GM21515 (cell line): ENCODE measurements around the gene CBR3.
"Not testable (repeated sequence)": the region's sequence is repeated elsewhere in the genome, so short reads cannot be mapped to it uniquely, and the experiment has no call there.

ENCODE experiments used
- ATAC-seq: cut with Tn5 transposase; IDR thresholded peaks from one replicate; pipeline ENCODE4 v1.9.1; 2021; ENCODE audit not compliant: unreplicated experiment

The CBR3 gene

DNA sequence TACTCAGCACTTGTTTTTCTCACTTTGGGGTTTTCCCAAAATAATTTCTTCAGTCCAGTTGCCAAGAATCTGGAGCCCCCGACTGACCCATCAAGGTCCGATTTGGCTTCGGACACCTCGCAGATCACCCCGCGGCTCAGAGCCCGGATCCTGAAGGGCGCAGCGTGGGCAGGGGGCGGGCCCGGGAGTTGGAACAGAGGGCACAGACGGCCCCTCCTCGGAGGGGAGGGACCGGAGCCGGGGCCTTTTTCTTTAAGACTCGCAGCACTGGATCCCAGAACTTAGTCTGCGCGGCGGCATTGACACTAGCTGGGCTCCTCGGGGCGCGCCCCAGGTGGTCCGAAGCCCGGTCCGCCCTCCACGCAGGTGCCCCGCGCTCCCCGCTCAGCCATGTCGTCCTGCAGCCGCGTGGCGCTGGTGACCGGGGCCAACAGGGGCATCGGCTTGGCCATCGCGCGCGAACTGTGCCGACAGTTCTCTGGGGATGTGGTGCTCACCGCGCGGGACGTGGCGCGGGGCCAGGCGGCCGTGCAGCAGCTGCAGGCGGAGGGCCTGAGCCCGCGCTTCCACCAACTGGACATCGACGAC is at the start of gene CBR3:
CBR3 (plus strand) TSS at position 277 of the 588 bp plus-strand sequence; CDS start at position 391, 114 bp downstream.
- ATAC-seq = no peak

- ATAC-seq = no peak
Observed at GRCh38 chr21:36087362-36088138, 47.3 kb upstream of the CBR3 start.

DNA sequence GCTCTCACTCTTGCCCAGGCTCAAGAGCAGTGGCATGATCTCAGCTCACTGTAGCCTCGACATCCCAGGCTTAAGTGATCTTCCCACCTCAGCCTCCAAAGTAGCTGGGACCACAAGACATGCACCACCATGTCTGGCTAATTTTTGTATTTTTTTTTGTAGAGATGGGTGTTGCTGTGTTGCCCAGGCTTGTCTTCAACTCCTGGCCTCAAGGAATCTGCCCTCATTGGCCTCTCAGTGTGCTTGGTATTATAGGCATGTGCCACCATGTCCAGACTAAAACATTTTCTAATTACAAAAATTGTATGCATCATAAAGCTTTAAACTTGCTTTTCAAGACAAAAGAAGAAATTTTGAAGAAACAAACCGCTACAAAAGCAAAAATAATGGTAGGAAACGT is 44.9 kb upstream of the CBR3 start:
- no peak for ATAC-seq

DNA sequence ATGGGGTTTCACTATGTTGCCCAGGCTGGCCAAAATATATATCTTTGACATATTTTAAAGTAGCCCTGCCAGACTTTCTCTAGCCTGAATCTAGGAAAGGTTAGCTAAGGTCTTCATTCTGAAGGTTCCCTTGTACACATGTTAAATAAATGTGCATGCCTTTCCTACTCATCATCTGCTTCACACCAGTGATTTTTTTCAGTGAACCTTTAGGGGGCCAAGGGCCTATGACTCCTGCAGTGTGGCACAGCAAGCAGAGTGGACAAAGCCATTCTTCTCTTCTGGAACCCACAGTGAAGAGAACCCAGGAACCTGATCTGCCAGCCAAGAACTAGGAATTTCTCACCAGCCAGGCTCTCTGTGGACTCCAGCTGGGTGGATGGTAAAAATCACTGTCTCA is 42.2 kb upstream of the CBR3 start:
- ATAC-seq = no peak

DNA sequence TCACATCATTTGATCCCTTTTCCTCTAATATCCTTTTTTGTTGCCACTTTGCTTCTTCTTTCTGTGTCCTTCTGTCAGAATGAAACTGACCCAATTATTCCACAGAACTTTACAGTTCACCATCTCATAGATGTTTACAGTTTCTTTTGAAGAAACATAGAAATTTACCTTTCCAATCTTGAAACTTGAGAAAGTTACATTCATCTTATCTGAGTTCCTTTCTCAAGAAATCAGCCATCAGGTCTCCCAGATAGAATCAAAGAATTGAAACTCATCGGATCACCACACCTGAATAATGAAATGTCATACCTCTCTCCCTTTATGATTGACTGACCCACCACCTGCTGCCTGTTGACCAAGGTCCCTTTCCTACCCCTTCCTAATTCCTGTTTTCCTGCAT is 41.4 kb upstream of the CBR3 start:
- no peak for ATAC-seq

- ATAC-seq = no peak
Observed at GRCh38 chr21:36096398-36097290, 38.2 kb upstream of the CBR3 start.

GRCh38 chr21:36097427-36098181 is 37.3 kb upstream of the CBR3 start:
- no peak for ATAC-seq

DNA sequence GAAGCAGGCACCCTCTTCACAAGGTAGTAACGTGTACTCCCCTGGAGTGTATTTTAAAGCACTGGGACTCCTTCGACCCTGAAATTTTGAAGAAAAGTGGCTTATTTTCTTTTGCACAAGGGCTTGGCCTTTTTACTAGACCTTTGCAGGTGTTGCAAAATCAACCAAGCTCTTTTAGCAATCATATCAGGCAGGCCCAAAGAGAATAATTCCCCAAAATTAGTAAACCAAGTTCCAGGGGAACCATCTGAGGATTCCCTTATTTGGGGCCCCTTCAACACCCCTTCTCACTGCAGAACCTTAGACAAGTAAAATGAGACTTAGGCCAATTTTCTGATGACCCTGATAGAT is 36.7 kb upstream of the CBR3 start:
- no peak for ATAC-seq

DNA sequence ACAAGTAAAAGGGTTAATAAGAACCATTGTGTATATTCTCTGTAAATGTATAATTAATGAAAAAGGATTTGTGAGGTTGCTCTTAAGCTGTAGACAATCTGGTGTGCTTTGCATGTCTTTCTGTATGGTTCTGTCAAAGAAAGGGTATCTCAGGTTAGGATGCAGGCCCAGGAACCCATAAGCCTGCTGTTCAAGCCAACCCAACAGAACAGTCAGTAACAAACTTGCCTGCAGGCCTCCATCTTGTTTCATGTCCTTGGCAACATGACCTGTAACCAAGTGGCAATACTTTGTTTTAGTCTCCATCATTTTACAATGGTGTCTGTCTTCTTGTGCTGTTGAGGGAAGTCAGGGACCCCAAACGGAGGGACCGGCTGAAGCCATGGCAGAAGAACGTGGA is 35.9 kb upstream of the CBR3 start:
- no peak for ATAC-seq

- ATAC-seq = not testable (repeated sequence)
Observed at GRCh38 chr21:36099695-36100211, 35.1 kb upstream of the CBR3 start.

DNA sequence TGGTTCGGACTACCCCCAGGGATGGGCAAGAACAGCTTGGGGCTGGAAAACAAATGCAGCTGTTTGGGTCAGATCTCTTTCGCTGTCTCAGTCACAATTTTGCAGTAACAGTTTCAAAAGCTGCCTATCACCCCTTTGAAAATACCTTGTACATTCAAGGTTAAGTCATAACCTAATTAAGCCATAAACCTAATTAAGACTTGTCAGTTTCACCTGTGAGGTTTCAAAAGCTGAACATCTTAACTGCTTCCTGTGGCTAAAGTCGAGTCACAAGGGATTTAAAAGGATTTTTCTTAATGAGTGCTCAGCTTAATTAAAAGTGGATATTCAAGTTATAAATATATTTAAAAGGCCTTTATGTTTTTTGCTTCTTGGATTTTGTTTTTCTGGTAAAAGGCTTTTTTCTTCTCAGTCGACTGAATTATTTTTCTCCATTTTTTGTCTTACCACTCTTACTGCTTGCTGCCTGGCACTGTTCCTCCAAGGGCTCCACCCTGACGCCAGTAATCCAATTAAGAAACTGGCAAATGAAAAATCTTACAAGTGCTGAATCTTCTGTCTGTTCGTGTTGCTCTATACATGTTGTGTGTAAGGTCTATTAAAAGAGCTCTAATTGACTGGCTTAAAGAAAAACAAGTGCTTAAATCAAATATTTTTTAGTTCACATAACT is 33.8 kb upstream of the CBR3 start:
- no peak for ATAC-seq

GRCh38 chr21:36103434-36103833 is 31.4 kb upstream of the CBR3 start:
- ATAC-seq = no peak

DNA sequence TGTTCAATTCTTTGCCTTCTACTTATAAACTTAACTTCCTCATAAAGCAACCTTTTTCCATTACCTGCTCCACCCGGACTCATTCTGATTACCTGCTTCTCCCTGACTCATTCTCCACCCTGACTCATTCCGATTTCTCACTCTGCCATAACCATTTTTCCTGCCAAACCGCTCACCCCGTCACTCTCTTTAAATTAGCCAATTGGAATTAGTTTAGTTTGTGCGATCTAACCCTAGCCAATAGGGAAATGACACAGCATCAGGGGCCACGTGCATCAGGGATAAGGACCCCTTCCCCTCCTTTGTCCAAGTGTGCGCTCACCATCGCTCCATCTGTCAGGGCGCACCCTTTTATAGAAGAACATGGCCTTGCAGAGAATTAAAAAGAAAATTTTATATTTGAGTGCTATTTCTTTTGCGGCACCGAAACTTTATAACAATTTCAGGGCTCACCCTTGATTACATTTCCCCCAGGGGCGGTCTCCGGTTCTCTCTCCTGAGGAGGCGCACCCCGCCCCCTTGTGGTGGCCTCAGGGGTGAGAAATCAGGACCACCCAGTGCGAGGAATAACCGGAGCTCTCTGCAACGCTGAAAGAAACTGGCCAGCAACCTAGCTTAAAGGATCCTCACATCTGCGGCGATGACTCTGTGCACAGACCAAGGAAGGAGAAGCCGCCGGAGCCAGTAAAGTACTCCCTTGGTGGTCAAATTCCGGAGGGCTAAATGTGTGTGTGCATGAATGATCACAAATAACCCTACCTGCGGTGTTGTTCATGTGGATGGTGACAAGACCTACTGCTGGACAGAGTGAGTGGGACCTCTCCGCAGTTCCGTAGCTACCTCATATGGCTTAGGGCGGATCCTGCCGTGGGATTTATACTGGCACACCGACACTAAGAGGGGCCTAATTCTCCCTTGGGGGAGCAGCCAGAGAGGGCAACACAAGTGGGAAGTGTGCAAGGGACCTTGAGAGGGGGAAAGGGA is 30.3 kb upstream of the CBR3 start:
- no peak for ATAC-seq

GRCh38 chr21:36105327-36105842 is 29.5 kb upstream of the CBR3 start:
- ATAC-seq = no peak

- ATAC-seq = no peak
Observed at GRCh38 chr21:36109868-36110267, 25.0 kb upstream of the CBR3 start.

GRCh38 chr21:36111238-36111637 is 23.6 kb upstream of the CBR3 start:
- no peak for ATAC-seq

DNA sequence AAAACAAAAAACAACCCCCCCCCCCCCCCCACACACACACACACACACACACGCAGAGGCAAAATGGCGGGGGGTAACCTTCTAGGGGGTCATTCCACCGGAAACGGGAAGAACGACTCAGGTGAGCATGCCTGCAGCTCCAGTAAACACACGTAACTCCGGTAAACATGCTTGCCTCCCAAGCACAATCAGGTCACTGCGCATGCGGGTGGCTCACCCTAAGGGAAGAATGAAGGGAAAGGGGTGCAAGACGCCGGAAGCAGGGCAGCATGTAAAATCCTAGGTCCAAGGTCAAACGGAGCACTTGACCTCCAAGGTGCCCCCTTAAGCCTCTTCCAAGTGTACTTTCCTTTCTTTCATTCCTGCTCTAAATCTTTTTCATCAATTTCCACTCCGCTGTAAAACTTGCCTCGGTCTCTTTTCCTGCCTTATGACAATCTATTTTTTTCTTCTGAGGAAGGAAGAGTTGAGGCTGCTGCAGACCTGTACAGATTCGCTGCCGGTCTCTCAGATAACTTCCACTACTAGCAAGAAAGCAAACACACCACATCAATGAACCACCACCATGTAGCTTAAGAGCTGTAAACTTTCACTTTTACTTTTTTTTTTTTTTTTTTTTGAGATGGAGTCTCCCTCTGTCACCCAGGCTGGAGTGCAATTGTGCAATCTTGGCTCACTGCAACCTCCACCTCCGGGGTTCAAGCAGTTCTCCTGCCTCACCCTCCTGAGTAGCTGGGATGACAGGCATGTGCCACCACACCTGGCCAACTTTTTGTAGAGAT is 21.0 kb upstream of the CBR3 start:
- ATAC-seq = no peak

DNA sequence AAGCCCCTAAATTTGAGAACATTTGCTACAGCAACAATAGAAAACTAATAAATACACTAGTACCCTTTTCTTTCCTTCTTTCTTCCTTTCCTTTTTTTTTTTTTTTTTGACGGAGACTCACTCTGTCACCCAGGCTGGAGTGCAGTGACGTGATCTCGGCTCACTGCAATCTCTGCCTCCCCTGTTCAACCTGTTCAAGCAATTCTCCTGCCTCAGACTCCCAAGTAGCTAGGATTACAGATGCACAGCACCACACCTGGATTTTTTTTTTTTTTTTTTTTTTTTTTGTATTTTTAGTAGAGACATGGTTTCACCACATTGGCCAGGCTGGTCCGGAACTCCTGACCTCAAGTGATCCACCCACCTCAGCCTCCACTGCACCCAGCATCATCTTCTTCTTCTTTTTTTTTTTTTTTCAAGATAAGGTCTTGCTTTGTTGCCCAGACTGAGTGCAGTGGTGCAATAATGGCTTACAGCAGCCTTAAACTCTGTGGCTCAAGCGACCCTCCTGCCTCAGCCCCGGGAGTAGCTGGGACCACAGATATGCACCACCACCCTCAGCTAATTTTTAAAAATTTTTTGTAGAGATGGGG is 19.6 kb upstream of the CBR3 start:
- no peak for ATAC-seq
